Measurements from ENCODE around the gene PADI2.

Gene PADI2

GRCh38 chr1:17059391-17060305, 59.6 kb downstream of the PADI2 start:
- TF ChIP-seq CTCF (IDR thresholded peaks at IDR 0.05; ENCODE audit: low read depth, low read length, poor library complexity, severe bottlenecking) (peak; percentile 79), EZH2phosphoT487 (IDR thresholded peaks at IDR 0.05; ENCODE audit: borderline replicate concordance, low read length) (no peak)
- no peaks in the 10 kb centered on the region for H3K79me2 ChIP-seq (ENCODE audit: control insufficient read depth, low read length)
- peak overlapping the region; percentile 33 for H3K4me3 ChIP-seq (ENCODE audit: low read length)
- H3K36me3 ChIP-seq (ENCODE audit: control insufficient read depth, low read length): no peaks in the 10 kb centered on the region
- no peaks in the 10 kb centered on the region for H3K9me3 ChIP-seq (ENCODE audit: control insufficient read depth, insufficient read depth, low read length)
- H4K20me1 ChIP-seq (ENCODE audit: control insufficient read depth, insufficient read depth, low read depth, low read length): no peaks in the 10 kb centered on the region
- H3K27ac ChIP-seq (ENCODE audit: low read depth, low read length): no peak overlapping the region
- no peaks in the 10 kb centered on the region for H3K9me2 ChIP-seq (replicated peaks; ENCODE audit: control insufficient read depth, low read length)
- no peaks in the 10 kb centered on the region; the same call in 1 of the 2 replicates for H3F3A ChIP-seq (ENCODE audit: control insufficient read depth, insufficient read depth)
- H3K4me2 ChIP-seq (ENCODE audit: low read length): peak overlapping the region; percentile 62
- peaks cover 18% of the 10 kb centered on the region for H3K4me1 ChIP-seq (ENCODE audit: control insufficient read depth, low read length)
- H3K27me3 ChIP-seq (ENCODE audit: control insufficient read depth, low read length): no peaks in the 10 kb centered on the region; the same call in 1 of the 2 replicates

GRCh38 chr1:17056551-17056950, 62.7 kb downstream of the PADI2 start:
- H3K4me1 ChIP-seq (ENCODE audit: control insufficient read depth, low read length): peaks cover 25% of the 10 kb centered on the region
- H3K9me3 ChIP-seq (ENCODE audit: control insufficient read depth, insufficient read depth, low read length): no peaks in the 10 kb centered on the region
- H3K4me3 ChIP-seq (ENCODE audit: low read length): no peak overlapping the region
- H3K9me2 ChIP-seq (replicated peaks; ENCODE audit: control insufficient read depth, low read length): no peaks in the 10 kb centered on the region
- no peak overlapping the region for H3K4me2 ChIP-seq (ENCODE audit: low read length)
- peaks cover 23% of the 10 kb centered on the region for H3K79me2 ChIP-seq (ENCODE audit: control insufficient read depth, low read length)
- H4K20me1 ChIP-seq (ENCODE audit: control insufficient read depth, insufficient read depth, low read depth, low read length): peaks cover 6% of the 10 kb centered on the region; the same call in 1 of the 2 replicates
- H3K27ac ChIP-seq (ENCODE audit: low read depth, low read length): no peak overlapping the region
- no peak for TF ChIP-seq CTCF (IDR thresholded peaks at IDR 0.05; ENCODE audit: low read depth, low read length, poor library complexity, severe bottlenecking)
- H3K36me3 ChIP-seq (ENCODE audit: control insufficient read depth, low read length): peaks cover 10% of the 10 kb centered on the region
- no peaks in the 10 kb centered on the region; the same call in 1 of the 2 replicates for H3K27me3 ChIP-seq (ENCODE audit: control insufficient read depth, low read length)
- H3F3A ChIP-seq (ENCODE audit: control insufficient read depth, insufficient read depth): no peaks in the 10 kb centered on the region; the same call in 1 of the 2 replicates

- H3K9me3 ChIP-seq (ENCODE audit: control insufficient read depth, insufficient read depth, low read length): no peaks in the 10 kb centered on the region
- no peaks in the 10 kb centered on the region for H3K9me2 ChIP-seq (replicated peaks; ENCODE audit: control insufficient read depth, low read length)
- no peak for TF ChIP-seq CTCF (IDR thresholded peaks at IDR 0.05; ENCODE audit: low read depth, low read length, poor library complexity, severe bottlenecking)
- no peak for TF ChIP-seq EZH2phosphoT487 (IDR thresholded peaks at IDR 0.05; ENCODE audit: borderline replicate concordance, low read length)
- peaks cover 31% of the 10 kb centered on the region for H3K79me2 ChIP-seq (ENCODE audit: control insufficient read depth, low read length)
- no peaks in the 10 kb centered on the region; the same call in 1 of the 2 replicates for H3K27me3 ChIP-seq (ENCODE audit: control insufficient read depth, low read length)
- no peak overlapping the region for H3K4me3 ChIP-seq (ENCODE audit: low read length)
- H3K4me2 ChIP-seq (ENCODE audit: low read length): no peak overlapping the region
- H3F3A ChIP-seq (ENCODE audit: control insufficient read depth, insufficient read depth): no peaks in the 10 kb centered on the region; the same call in 1 of the 2 replicates
- H3K27ac ChIP-seq (ENCODE audit: low read depth, low read length): no peak overlapping the region
- peaks cover 25% of the 10 kb centered on the region for H3K4me1 ChIP-seq (ENCODE audit: control insufficient read depth, low read length)
- peaks cover 17% of the 10 kb centered on the region for H3K36me3 ChIP-seq (ENCODE audit: control insufficient read depth, low read length)
- H4K20me1 ChIP-seq (ENCODE audit: control insufficient read depth, insufficient read depth, low read depth, low read length): peaks cover 6% of the 10 kb centered on the region; the same call in 1 of the 2 replicates
Measured at GRCh38 chr1:17055801-17056200, 63.5 kb downstream of the PADI2 start.
